ENCODE data around the gene EPB41L4B. TPM values are rescaled to one million over a fixed set of nuclear protein-coding genes. Genes with fewer than 3 reads are reported as not detected.

Gene EPB41L4B
- total and polyA plus RNA-seq, 2 experiments from 2014 or later, result 11.0 to 32.2 TPM

DNA sequence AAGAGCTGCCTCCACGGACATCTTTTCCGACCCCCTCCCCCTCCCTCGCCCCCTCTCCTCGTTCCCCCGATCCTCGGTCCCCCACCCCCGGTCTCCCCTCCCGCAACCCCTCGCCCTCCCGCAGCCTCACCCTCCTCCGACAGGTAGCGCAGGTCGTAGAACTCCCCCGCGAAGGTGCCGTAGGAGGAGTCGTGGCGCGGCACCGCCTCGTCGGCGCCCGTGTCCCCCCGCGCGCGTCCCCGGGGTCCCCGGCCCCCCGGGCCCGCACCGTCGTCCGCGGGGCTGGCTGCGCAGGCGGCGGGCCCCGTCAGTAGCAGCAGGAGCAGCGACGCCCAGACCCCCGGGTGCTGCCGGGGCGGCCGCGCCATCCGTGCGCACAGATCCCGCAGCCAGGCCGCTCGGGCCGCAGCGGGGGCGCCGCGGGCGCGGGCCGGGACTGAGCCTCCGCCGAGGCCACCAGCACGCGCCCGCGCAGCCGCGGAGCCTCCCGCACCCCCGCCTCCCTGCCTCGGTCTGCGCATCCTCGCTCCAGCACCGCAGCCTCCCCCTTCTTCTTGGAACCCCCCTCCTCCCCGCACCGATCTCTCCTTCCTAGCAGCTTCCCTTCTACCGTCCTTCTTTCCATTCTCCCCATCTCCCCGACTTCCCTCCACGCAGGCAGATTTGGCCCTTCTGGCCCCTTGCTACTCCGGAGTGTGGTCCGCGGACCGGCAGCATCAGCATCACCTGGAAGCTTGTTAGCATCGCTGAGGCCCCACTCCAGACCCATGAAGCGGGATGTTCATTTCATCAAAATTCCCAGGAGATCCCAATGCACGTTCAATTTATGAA, 153.9 kb downstream of the EPB41L4B start, which contains the start of gene FRRS1L:
Gene FRRS1L, minus strand, starts transcription at position 479 of the 831 bp plus-strand sequence. Its CDS starts 111 bp downstream, at position 368.
- Histone ChIP-seq H3K4me1 (ENCODE audit: insufficient read depth) (0 out of 2 replicates have a peak, but pooled peaks cover 9% of the 10 kb centered on the region), H3K27ac (ENCODE audit: low read depth) (no peak within 1 kb of the TSS), H3K36me3 (ENCODE audit: insufficient read depth) (no peaks in the 10 kb centered on the region), H3K4me3 (peak within 1 kb of the TSS; percentile 68), H3K79me2 (replicated peaks; ENCODE audit: insufficient read depth) (no peaks in the 10 kb centered on the region), H4K20me1 (replicated peaks; ENCODE audit: insufficient read depth) (no peaks in the 10 kb centered on the region), H3K4me2 (peak within 1 kb of the TSS; percentile 83), H3K27me3 (ENCODE audit: insufficient read depth) (peaks cover 37% of the 10 kb centered on the region), H3K9me2 (ENCODE audit: insufficient read depth) (no peaks in the 10 kb centered on the region), H2AFZ (peak within 1 kb of the TSS; percentile 100), H3F3A (replicated peaks; ENCODE audit: low read depth) (peaks cover 4% of the 10 kb centered on the region; the same call in 1 of the 2 replicates)
- DNase-seq (ENCODE audit: low spot score) (peak; percentile 71), ATAC-seq (peak; percentile 72)
- H3K9me3 Mint-ChIP-seq, result peaks cover 11% of the 10 kb centered on the region
- H3K4me3 Mint-ChIP-seq, result peak within 1 kb of the TSS; percentile 82
- H3K27ac Mint-ChIP-seq, result no peak within 1 kb of the TSS
- TF ChIP-seq EZH2 (IDR thresholded peaks at IDR 0.05; ENCODE audit: low read depth, unreplicated experiment) (peak; percentile 47), CREB1 (CRISPR knock-in tag; IDR thresholded peaks at IDR 0.05; ENCODE audit: low read depth) (no peak)
- TF ChIP-seq, protein P1, sequence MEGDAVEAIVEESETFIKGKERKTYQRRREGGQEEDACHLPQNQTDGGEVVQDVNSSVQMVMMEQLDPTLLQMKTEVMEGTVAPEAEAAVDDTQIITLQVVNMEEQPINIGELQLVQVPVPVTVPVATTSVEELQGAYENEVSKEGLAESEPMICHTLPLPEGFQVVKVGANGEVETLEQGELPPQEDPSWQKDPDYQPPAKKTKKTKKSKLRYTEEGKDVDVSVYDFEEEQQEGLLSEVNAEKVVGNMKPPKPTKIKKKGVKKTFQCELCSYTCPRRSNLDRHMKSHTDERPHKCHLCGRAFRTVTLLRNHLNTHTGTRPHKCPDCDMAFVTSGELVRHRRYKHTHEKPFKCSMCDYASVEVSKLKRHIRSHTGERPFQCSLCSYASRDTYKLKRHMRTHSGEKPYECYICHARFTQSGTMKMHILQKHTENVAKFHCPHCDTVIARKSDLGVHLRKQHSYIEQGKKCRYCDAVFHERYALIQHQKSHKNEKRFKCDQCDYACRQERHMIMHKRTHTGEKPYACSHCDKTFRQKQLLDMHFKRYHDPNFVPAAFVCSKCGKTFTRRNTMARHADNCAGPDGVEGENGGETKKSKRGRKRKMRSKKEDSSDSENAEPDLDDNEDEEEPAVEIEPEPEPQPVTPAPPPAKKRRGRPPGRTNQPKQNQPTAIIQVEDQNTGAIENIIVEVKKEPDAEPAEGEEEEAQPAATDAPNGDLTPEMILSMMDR (conservative IDR thresholded peaks at IDR 0.05; ENCODE audit: low read depth in 2 of 2), result no peak
- H3K4me1 Mint-ChIP-seq, result peaks cover 7% of the 10 kb centered on the region; the same call in 1 of the 3 replicates
- peaks cover 24% of the 10 kb centered on the region for H3K27me3 Mint-ChIP-seq (ENCODE audit: insufficient read depth, low read depth, poor library complexity)
- peaks cover 2% of the 10 kb centered on the region; the same call in 1 of the 3 replicates for H3K36me3 Mint-ChIP-seq (ENCODE audit: low read depth)

DNA sequence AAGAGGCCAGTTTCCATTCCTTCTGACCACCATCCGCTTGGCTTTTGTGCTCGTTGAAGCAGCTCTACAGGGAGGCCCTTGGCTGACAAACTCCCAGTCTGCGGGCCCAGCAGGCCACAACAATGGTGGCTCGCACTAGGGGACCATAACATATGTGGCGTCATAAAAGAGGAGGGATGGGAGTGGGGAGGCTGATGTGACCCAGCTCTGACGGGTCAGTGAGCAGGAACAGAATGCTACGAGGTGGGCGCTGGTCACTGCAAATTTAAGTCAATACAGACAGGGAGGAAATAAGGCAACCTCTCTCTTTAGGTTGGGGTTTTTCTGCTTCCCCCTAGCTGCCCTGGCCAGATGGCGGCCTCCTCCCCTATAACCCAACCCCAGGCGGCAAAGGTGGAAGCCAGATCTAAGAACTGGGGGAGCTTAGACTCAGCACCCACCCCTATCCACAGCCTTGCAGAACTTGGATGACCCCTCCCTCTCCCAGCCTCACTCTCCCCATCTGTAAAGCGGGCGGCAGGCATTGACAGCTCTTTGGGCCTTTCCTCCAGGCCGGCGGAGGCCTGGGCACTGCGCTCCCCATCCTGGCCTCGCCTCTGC, 154.6 kb downstream of the EPB41L4B start:
- H3K4me3 ChIP-seq, result peak overlapping the region; percentile 68
- no peak overlapping the region for H3K27ac ChIP-seq (ENCODE audit: low read depth)
- H4K20me1 ChIP-seq (replicated peaks; ENCODE audit: insufficient read depth), result no peaks in the 10 kb centered on the region
- H3K4me2 ChIP-seq, result peak overlapping the region; percentile 83
- TF ChIP-seq EZH2 (IDR thresholded peaks at IDR 0.05; ENCODE audit: low read depth, unreplicated experiment), result no peak
- TF ChIP-seq ZNF114 (CRISPR knock-in tag; IDR thresholded peaks at IDR 0.05), result no peak
- TF ChIP-seq REST (IDR thresholded peaks at IDR 0.05; ENCODE audit: unreplicated experiment), result no peak
- TF ChIP-seq, protein P2, sequence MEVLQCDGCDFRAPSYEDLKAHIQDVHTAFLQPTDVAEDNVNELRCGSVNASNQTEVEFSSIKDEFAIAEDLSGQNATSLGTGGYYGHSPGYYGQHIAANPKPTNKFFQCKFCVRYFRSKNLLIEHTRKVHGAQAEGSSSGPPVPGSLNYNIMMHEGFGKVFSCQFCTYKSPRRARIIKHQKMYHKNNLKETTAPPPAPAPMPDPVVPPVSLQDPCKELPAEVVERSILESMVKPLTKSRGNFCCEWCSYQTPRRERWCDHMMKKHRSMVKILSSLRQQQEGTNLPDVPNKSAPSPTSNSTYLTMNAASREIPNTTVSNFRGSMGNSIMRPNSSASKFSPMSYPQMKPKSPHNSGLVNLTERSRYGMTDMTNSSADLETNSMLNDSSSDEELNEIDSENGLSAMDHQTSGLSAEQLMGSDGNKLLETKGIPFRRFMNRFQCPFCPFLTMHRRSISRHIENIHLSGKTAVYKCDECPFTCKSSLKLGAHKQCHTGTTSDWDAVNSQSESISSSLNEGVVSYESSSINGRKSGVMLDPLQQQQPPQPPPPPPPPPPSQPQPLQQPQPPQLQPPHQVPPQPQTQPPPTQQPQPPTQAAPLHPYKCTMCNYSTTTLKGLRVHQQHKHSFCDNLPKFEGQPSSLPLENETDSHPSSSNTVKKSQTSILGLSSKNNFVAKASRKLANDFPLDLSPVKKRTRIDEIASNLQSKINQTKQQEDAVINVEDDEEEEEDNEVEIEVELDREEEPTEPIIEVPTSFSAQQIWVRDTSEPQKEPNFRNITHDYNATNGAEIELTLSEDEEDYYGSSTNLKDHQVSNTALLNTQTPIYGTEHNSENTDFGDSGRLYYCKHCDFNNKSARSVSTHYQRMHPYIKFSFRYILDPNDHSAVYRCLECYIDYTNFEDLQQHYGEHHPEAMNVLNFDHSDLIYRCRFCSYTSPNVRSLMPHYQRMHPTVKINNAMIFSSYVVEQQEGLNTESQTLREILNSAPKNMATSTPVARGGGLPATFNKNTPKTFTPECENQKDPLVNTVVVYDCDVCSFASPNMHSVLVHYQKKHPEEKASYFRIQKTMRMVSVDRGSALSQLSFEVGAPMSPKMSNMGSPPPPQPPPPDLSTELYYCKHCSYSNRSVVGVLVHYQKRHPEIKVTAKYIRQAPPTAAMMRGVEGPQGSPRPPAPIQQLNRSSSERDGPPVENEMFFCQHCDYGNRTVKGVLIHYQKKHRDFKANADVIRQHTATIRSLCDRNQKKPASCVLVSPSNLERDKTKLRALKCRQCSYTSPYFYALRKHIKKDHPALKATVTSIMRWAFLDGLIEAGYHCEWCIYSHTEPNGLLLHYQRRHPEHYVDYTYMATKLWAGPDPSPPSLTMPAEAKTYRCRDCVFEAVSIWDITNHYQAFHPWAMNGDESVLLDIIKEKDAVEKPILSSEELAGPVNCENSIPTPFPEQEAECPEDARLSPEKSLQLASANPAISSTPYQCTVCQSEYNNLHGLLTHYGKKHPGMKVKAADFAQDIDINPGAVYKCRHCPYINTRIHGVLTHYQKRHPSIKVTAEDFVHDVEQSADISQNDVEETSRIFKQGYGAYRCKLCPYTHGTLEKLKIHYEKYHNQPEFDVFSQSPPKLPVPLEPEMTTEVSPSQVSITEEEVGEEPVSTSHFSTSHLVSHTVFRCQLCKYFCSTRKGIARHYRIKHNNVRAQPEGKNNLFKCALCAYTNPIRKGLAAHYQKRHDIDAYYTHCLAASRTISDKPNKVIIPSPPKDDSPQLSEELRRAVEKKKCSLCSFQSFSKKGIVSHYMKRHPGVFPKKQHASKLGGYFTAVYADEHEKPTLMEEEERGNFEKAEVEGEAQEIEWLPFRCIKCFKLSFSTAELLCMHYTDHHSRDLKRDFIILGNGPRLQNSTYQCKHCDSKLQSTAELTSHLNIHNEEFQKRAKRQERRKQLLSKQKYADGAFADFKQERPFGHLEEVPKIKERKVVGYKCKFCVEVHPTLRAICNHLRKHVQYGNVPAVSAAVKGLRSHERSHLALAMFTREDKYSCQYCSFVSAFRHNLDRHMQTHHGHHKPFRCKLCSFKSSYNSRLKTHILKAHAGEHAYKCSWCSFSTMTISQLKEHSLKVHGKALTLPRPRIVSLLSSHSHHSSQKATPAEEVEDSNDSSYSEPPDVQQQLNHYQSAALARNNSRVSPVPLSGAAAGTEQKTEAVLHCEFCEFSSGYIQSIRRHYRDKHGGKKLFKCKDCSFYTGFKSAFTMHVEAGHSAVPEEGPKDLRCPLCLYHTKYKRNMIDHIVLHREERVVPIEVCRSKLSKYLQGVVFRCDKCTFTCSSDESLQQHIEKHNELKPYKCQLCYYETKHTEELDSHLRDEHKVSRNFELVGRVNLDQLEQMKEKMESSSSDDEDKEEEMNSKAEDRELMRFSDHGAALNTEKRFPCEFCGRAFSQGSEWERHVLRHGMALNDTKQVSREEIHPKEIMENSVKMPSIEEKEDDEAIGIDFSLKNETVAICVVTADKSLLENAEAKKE (CRISPR knock-in tag; IDR thresholded peaks at IDR 0.05), result peak; percentile 38; the same call in 1 of the 2 replicates
- no peaks in the 10 kb centered on the region for H3K36me3 ChIP-seq (ENCODE audit: insufficient read depth)
- peak; percentile 42 for DNase-seq (ENCODE audit: low spot score)
- peaks cover 37% of the 10 kb centered on the region for H3K27me3 ChIP-seq (ENCODE audit: insufficient read depth)
- Mint-ChIP-seq H3K4me3 (peak overlapping the region; percentile 72), H3K27ac (no peak overlapping the region), H3K4me1 (peaks cover 7% of the 10 kb centered on the region; the same call in 1 of the 3 replicates), H3K27me3 (ENCODE audit: insufficient read depth, low read depth, poor library complexity) (peaks cover 24% of the 10 kb centered on the region), H3K36me3 (ENCODE audit: low read depth) (peaks cover 2% of the 10 kb centered on the region; the same call in 1 of the 3 replicates), H3K9me3 (peaks cover 11% of the 10 kb centered on the region)
- peak; percentile 78 for ATAC-seq
- peak overlapping the region; percentile 95 for H2AFZ ChIP-seq
- no peaks in the 10 kb centered on the region for H3K9me2 ChIP-seq (ENCODE audit: insufficient read depth)
- peaks cover 4% of the 10 kb centered on the region; the same call in 1 of the 2 replicates for H3F3A ChIP-seq (replicated peaks; ENCODE audit: low read depth)
- H3K4me1 ChIP-seq (ENCODE audit: insufficient read depth), result 0 out of 2 replicates have a peak, but pooled peaks cover 9% of the 10 kb centered on the region
- no peaks in the 10 kb centered on the region for H3K79me2 ChIP-seq (replicated peaks; ENCODE audit: insufficient read depth)
